GM21737 (cell line): ENCODE measurements around the gene FTSJ1.
A peak's percentile ranks its signal among the peaks of the same experiment; 100 is the strongest.
"Not testable (repeated sequence)": the region's sequence is repeated elsewhere in the genome, so short reads cannot be mapped to it uniquely, and the experiment has no call there.

ENCODE experiments used
- ATAC-seq: cut with Tn5 transposase; IDR thresholded peaks from one replicate; pipeline ENCODE4 v1.9.1; 2021; ENCODE audit warnings: mild to moderate bottlenecking, moderate library complexity; ENCODE audit not compliant: unreplicated experiment

FTSJ1 gene

GRCh38 chrX:48520976-48521352, 45.0 kb downstream of the FTSJ1 start:
- ATAC-seq = no peak

- ATAC-seq = peak; percentile 95
These were observed 45.6 kb downstream of the FTSJ1 start, which contains the start of gene EBP for GRCh38 chrX:48521353-48522243. Gene EBP (plus strand): TSS chrX:48521808. CDS start chrX:48523772, 1,964 bp downstream.

- no peak for ATAC-seq
These were observed 46.3 kb downstream of the FTSJ1 start for GRCh38 chrX:48522291-48522690.

GRCh38 chrX:48523682-48524081, 47.7 kb downstream of the FTSJ1 start:
- ATAC-seq = no peak

- not testable (repeated sequence) for ATAC-seq
These were observed 49.9 kb downstream of the FTSJ1 start for GRCh38 chrX:48525853-48526252.

GRCh38 chrX:48530736-48531135, 54.7 kb downstream of the FTSJ1 start:
- no peak for ATAC-seq

GRCh38 chrX:48531358-48531959, 55.5 kb downstream of the FTSJ1 start:
- ATAC-seq = no peak

GRCh38 chrX:48532161-48532560, 56.2 kb downstream of the FTSJ1 start:
- ATAC-seq = no peak

- ATAC-seq = no peak
These were observed 57.2 kb downstream of the FTSJ1 start for GRCh38 chrX:48533165-48533564.
